ENCODE data around the gene COA5.

GRCh38 chr2:98586551-98587140, 21.7 kb downstream of the COA5 start:
- TF ChIP-seq CTCF (conservative IDR thresholded peaks at IDR 0.05 in 1 of 2, IDR thresholded peaks at IDR 0.05 in 1 of 2; ENCODE audit: low read depth in 1 of 2, low read length in 2 of 2) (no peak), EZH2 (IDR thresholded peaks at IDR 0.05; ENCODE audit: low read length, missing control alignments) (no peak)
